Stimulated activated CD4-positive, alpha-beta T cell treated with anti-CD3 and anti-CD28 coated beads, Interleukin-15, amount 100 ng/mL, for 24 hours (primary cell): ENCODE results near the gene DCK.

Experiments used
- DNase-seq: peaks from one replicate; pipeline ENCODE4 v3.0.0-alpha.2; 2020

DCK gene

DNA sequence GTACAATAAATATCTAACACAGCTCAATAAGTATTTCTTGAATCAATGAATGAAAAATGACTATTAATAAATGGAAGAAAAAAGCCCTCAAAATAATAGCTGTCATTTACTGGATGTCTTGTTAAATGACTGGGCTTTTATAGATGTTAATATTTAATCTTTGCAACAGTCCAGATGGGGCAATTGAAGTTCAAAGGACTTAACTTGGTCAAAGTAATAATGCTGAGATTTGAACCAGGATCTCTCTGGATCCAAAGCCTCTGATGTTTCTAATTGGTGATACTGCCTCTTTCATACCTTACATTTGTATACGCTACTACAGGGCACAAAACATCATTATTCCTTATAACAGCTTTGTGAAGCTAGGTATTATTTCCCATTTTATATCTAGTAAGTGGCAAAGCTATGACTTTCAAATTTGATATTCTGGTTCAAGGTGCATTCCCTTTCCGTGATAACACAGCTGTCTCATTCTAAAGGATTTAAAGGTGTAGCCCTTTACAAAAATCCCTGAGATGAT lies 72.6 kb downstream of the DCK start:
- no peak for DNase-seq

DNA sequence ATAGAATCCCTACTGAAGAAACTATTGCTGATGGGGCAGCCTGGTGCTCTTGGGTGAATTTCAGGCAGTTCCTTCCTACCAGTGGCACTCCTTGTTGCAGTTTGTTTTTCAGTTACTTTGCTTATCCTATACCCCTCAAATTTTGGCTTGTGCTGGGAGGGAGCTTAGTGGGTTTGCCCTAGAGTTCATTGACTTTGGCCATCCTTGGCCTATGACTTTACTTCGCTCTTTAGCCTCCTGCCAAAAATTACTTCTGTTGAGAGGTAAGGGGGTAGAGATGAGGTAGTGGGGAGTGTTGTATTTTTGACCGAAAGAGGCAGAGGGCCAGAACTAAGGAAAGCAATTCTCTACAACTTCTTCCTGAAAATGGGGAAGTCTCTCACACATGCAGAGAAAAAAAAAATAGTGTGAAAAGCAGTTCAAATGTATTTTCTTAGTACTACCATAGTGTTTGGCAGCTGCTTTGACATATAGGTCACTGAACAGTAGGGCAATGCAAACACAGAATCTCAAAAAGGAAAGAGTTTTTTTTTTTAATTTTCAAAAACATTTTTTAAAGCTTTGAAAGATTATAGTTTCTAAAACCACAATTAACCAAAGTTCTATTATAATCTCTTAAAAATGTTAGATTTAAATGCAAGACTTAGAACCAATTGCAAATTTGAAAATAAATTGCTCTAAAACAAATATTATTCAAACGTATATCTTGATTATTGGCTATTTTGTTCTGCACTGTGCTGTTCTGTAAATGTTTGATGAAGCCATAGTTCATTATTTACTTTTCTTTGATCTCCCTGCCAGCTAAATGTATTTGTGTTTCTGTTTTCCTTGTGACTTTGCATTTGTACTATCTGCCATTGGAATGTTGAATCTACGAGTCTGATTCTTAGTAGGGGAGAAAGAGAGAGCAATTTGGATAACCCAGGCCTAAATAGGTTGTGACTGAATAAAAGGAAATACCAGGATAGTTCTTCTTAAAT lies 73.6 kb downstream of the DCK start:
- DNase-seq, result no peak

DNA sequence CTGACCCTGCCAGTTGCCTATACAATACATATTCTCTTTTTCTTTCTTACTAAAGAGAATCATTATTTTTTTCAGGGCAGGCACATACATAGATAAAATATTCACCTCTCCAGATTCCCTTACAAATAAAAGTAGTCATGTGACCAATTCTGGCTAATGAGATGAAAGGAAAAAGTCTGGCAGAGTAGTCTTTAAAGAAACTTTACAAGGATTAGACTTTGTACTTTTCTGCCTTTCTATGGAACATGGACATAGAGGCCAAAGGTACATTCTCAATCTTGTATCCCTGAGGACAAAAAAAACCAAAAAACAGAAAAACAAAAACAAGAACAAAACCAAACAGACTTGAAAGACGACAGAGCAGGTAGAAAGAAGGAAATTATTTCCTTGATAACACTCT lies 75.6 kb downstream of the DCK start:
- no peak for DNase-seq

- no peak for DNase-seq
Measured at GRCh38 chr4:71070015-71070414, 76.6 kb downstream of the DCK start.

- DNase-seq, result no peak
Measured at GRCh38 chr4:71074452-71075299, 81.2 kb downstream of the DCK start.
